GM19324 (cell line): ENCODE measurements around the gene SAMD14.
"Not testable (repeated sequence)": the region's sequence is repeated elsewhere in the genome, so short reads cannot be mapped to it uniquely, and the experiment has no call there.

Experiments used
- ATAC-seq: cut with Tn5 transposase; IDR thresholded peaks from one replicate; pipeline ENCODE4 v1.9.1; 2021; ENCODE audit warnings: mild to moderate bottlenecking, moderate library complexity; ENCODE audit not compliant: unreplicated experiment, low FRiP score

Gene SAMD14

GRCh38 chr17:50062293-50063243 is 67.4 kb downstream of the SAMD14 start:
- ATAC-seq = no peak

GRCh38 chr17:50061713-50062045 is 68.3 kb downstream of the SAMD14 start:
- not testable (repeated sequence) for ATAC-seq

DNA sequence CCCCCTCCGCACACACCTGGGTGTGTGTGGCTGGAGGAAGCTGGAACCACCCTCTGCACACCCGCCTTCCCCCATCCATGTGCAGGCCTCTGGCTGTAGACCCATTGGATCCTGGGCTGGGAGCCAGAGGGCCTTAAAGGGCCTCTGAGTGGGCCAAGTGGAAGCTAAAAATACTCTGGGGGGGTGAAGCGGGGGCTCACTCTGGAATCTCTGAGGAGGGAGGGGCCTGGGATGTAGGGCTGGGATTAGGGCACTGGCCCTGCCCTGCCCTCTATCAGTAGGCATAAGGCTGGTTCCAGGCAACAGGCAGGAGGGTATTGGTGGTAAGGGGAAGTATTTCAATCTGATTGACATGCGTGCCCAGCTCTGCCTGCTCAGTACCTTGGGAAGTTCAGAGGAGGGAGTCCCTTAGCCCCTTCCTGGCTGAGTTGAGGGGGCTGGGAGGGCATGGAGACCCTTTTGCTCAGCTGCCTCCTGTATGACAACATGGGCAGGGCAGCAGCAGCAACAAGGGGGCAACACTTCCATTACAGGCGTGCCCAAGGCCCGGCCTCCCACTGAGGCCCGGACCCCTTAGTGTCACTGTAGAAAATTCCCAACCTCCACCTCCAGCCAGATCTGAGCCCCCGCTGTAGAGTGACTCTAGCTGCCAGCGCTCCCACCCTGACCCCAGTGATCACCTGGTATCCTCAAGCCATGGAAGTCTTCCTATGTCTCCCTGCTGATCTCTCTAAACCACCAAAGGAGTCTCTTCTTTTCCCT is 68.8 kb downstream of the SAMD14 start:
- no peak for ATAC-seq
